GM21529 (cell line): ENCODE measurements around the gene IFNLR1.

Experiments
- ATAC-seq: cut with Tn5 transposase; IDR thresholded peaks from one replicate; pipeline ENCODE4 v1.9.1; 2021; ENCODE audit not compliant: unreplicated experiment

IFNLR1 gene

GRCh38 chr1:24178407-24178806 lies 8.7 kb downstream of the IFNLR1 start:
- ATAC-seq, result no peak

GRCh38 chr1:24177161-24177560 lies 9.9 kb downstream of the IFNLR1 start:
- no peak for ATAC-seq

- ATAC-seq, result no peak
Observed at GRCh38 chr1:24175033-24175755, 11.9 kb downstream of the IFNLR1 start.

GRCh38 chr1:24173638-24174575 lies 13.2 kb downstream of the IFNLR1 start:
- no peak for ATAC-seq

GRCh38 chr1:24172598-24172997 lies 14.5 kb downstream of the IFNLR1 start:
- ATAC-seq, result no peak

- ATAC-seq, result no peak
Observed at GRCh38 chr1:24169286-24169685, 17.8 kb downstream of the IFNLR1 start.

GRCh38 chr1:24168245-24168644 lies 18.8 kb downstream of the IFNLR1 start:
- ATAC-seq, result no peak

GRCh38 chr1:24167008-24167407 lies 20.1 kb downstream of the IFNLR1 start:
- ATAC-seq, result no peak

- no peak for ATAC-seq
Observed at GRCh38 chr1:24165500-24165899, 21.6 kb downstream of the IFNLR1 start.

GRCh38 chr1:24164004-24164403 lies 23.1 kb downstream of the IFNLR1 start:
- no peak for ATAC-seq

- ATAC-seq, result no peak
Observed at GRCh38 chr1:24162201-24162600, 24.9 kb downstream of the IFNLR1 start.

GRCh38 chr1:24161270-24161669 lies 25.8 kb downstream of the IFNLR1 start:
- no peak for ATAC-seq

GRCh38 chr1:24159366-24159765 lies 27.7 kb downstream of the IFNLR1 start:
- ATAC-seq, result no peak

- no peak for ATAC-seq
Observed at GRCh38 chr1:24157918-24158481, 29.1 kb downstream of the IFNLR1 start.

- no peak for ATAC-seq
Observed at GRCh38 chr1:24156542-24157260, 30.4 kb downstream of the IFNLR1 start.

GRCh38 chr1:24155011-24155782 lies 31.9 kb downstream of the IFNLR1 start:
- ATAC-seq, result no peak

- ATAC-seq, result no peak
Observed at GRCh38 chr1:24154215-24154614, 32.9 kb downstream of the IFNLR1 start.

- ATAC-seq, result no peak
Observed at GRCh38 chr1:24152631-24153494, 34.2 kb downstream of the IFNLR1 start.

GRCh38 chr1:24151175-24151533 lies 35.9 kb downstream of the IFNLR1 start:
- no peak for ATAC-seq
